IMR-90 (cell line): ENCODE data around the gene NCOA5. TPM values are rescaled to one million over a fixed set of nuclear protein-coding genes. Genes with fewer than 3 reads are reported as not detected.

Source experiments
- ATAC-seq: fragments of 200-7000 bp; cut with Tn5 transposase; 2 replicates; pipeline ENCODE4 v1.9.1; 2020; ENCODE audit warnings: low read depth, mild to moderate bottlenecking, moderate library complexity
- BruUV-seq: library from RNA; stranded (reverse); fragments of 400-500 nt; replicated peaks from 2 replicates; lab custom pipeline; 2021; lab: Mats Ljungman, UMichigan
- CTCF ChIA-PET: fragments of 300-600 bp; formaldehyde crosslinking; extraction: SDS; loops from one replicate; lab custom pipeline; 2021; ENCODE audit warnings: antibody characterized with exemption; lab: Yijun Ruan, JAX
- POLR2A ChIA-PET: fragments of 300-600 bp; sonication (Branson Sonifier 250); formaldehyde crosslinking; loops from one replicate; lab custom pipeline; 2022; ENCODE audit warnings: antibody characterized with exemption; ENCODE audit not compliant: unreplicated experiment; lab: Charles Lee
- DNase-seq: peaks from one replicate; pipeline ENCODE4 v3.0.0; 2013
- H2AFZ ChIP-seq: replicated peaks from 2 replicates; pipeline ENCODE3; 2013; ENCODE audit warnings: low read length, mild to moderate bottlenecking; ENCODE audit not compliant: poor library complexity
- H2AK5ac ChIP-seq: 2 replicates; pipeline ENCODE4 v1.6.1; 2013; ENCODE audit warnings: low read depth, low read length, inconsistent platforms
- H2AK9ac ChIP-seq: replicated peaks from 2 replicates; pipeline ENCODE3; 2013; ENCODE audit warnings: mild to moderate bottlenecking, low read depth, low read length, moderate library complexity; ENCODE audit not compliant: poor library complexity
- H2BK120ac ChIP-seq: 2 replicates; pipeline ENCODE4 v1.6.1; 2013; ENCODE audit warnings: low read depth, low read length, inconsistent platforms
- H2BK15ac ChIP-seq: 3 replicates; pipeline ENCODE4 v1.6.1; 2013; ENCODE audit warnings: low read depth, low read length, inconsistent platforms
- H2BK20ac ChIP-seq: 2 replicates; pipeline ENCODE4 v1.6.1; 2013; ENCODE audit warnings: low read depth, mild to moderate bottlenecking, inconsistent platforms, low read length, moderate library complexity
- H2BK5ac ChIP-seq: 2 replicates; pipeline ENCODE4 v1.6.1; 2013; ENCODE audit warnings: mild to moderate bottlenecking, low read depth, low read length, inconsistent platforms; ENCODE audit not compliant: poor library complexity, severe bottlenecking
- H3K14ac ChIP-seq: replicated peaks from 2 replicates; pipeline ENCODE4 v1.6.1; 2013; ENCODE audit warnings: low read depth, low read length, inconsistent platforms
- H3K18ac ChIP-seq: 2 replicates; pipeline ENCODE4 v1.6.1; 2013; ENCODE audit warnings: low read depth, low read length, control low read depth
- H3K23ac ChIP-seq: 2 replicates; pipeline ENCODE4 v1.6.1; 2013; ENCODE audit warnings: low read depth, low read length, inconsistent platforms
- H3K27ac ChIP-seq: 2 replicates; pipeline ENCODE4 v1.5.1; 2013; ENCODE audit warnings: mild to moderate bottlenecking, control low read depth, low read length; ENCODE audit not compliant: insufficient read depth
- H3K27me3 ChIP-seq: 2 replicates; pipeline ENCODE4 v1.6.1; 2013; ENCODE audit warnings: low read length; ENCODE audit not compliant: control insufficient read depth, insufficient read depth
- H3K36me3 ChIP-seq: 2 replicates; pipeline ENCODE4 v1.6.1; 2013; ENCODE audit warnings: low read length, mixed read lengths; ENCODE audit not compliant: control insufficient read depth, insufficient read depth
- H3K4ac ChIP-seq: 2 replicates; pipeline ENCODE4 v1.6.1; 2013; ENCODE audit warnings: low read depth, low read length, inconsistent platforms
- H3K4me1 ChIP-seq: 2 replicates; pipeline ENCODE4 v1.6.1; 2013; ENCODE audit warnings: low read length, mixed read lengths; ENCODE audit not compliant: control insufficient read depth, insufficient read depth
- H3K4me2 ChIP-seq: 2 replicates; pipeline ENCODE4 v1.6.1; 2013; ENCODE audit warnings: low read depth, mild to moderate bottlenecking, control low read depth, low read length, moderate library complexity
- H3K4me3 ChIP-seq: 2 replicates; pipeline ENCODE4 v1.5.1; 2013; ENCODE audit warnings: low read depth, mild to moderate bottlenecking, control low read depth, low read length, moderate library complexity; ENCODE audit not compliant: insufficient read depth
- H3K56ac ChIP-seq: 2 replicates; pipeline ENCODE4 v1.6.1; 2013; ENCODE audit warnings: low read length, inconsistent platforms; ENCODE audit not compliant: insufficient read depth; ENCODE audit errors: extremely low read depth
- H3K79me1 ChIP-seq, 2 experiments: 2 replicates each; pipeline ENCODE4 v1.6.1; 2013; ENCODE audit warnings: low read length in 2 of 2, inconsistent platforms in 1 of 2, low read depth in 1 of 2
- H3K9ac ChIP-seq: 2 replicates; pipeline ENCODE4 v1.6.1; 2013; ENCODE audit warnings: low read depth, low read length, control low read depth
- H3K9me1 ChIP-seq: 2 replicates; pipeline ENCODE4 v1.6.1; 2013; ENCODE audit warnings: low read length, inconsistent platforms; ENCODE audit not compliant: insufficient read depth
- H3K9me3 ChIP-seq: 2 replicates; pipeline ENCODE4 v1.6.1; 2013; ENCODE audit warnings: low read length; ENCODE audit not compliant: control insufficient read depth, insufficient read depth
- H4K20me1 ChIP-seq: 2 replicates; pipeline ENCODE4 v1.6.1; 2013; ENCODE audit warnings: low read length, inconsistent platforms; ENCODE audit not compliant: insufficient read depth
- H4K5ac ChIP-seq: 2 replicates; pipeline ENCODE4 v1.6.1; 2013; ENCODE audit warnings: mild to moderate bottlenecking, low read depth, low read length, control low read depth
- H4K8ac ChIP-seq, 2 experiments: 2 replicates each; pipeline ENCODE4 v1.6.1; 2013; ENCODE audit warnings: low read depth in 2 of 2, low read length in 2 of 2, control low read depth in 1 of 2, inconsistent platforms in 1 of 2
- H4K91ac ChIP-seq: 2 replicates; pipeline ENCODE4 v1.6.1; 2013; ENCODE audit warnings: low read depth, low read length, inconsistent platforms; ENCODE audit not compliant: insufficient read depth
- BHLHE40 ChIP-seq: fragments of 150-350 bp; IDR thresholded peaks from 2 replicates; pipeline ENCODE4 v1.6.1; 2016; ENCODE audit warnings: mild to moderate bottlenecking, low read depth, low read length
- CEBPB ChIP-seq: IDR thresholded peaks from 2 replicates; pipeline ENCODE4 v1.6.1; 2012; ENCODE audit warnings: low read depth, low read length, improper control_type of control experiment
- CHD1 ChIP-seq: IDR thresholded peaks from 2 replicates; pipeline ENCODE4 v1.6.1; 2012; ENCODE audit warnings: low read depth, low read length, improper control_type of control experiment
- CTCF ChIP-seq: conservative IDR thresholded peaks from 2 replicates; pipeline ENCODE4 v1.5.1; 2012; ENCODE audit warnings: mild to moderate bottlenecking, low read depth, low read length, improper control_type of control experiment
- ELK1 ChIP-seq: fragments of 150-350 bp; IDR thresholded peaks from 2 replicates; pipeline ENCODE4 v1.6.1; 2016; ENCODE audit warnings: low read depth, mild to moderate bottlenecking, low read length, moderate library complexity, borderline replicate concordance
- FOS ChIP-seq: fragments of 150-350 bp; IDR thresholded peaks from 2 replicates; pipeline ENCODE4 v1.6.1; 2016; ENCODE audit warnings: low read depth, low read length
- MAFK ChIP-seq: IDR thresholded peaks from 2 replicates; pipeline ENCODE4 v1.6.1; 2012; ENCODE audit warnings: low read depth, low read length, improper control_type of control experiment
- MXI1 ChIP-seq: IDR thresholded peaks from 2 replicates; pipeline ENCODE4 v1.6.1; 2012; ENCODE audit warnings: low read depth, mild to moderate bottlenecking, low read length, moderate library complexity, borderline replicate concordance
- NFE2L2 ChIP-seq: fragments of 150-350 bp; IDR thresholded peaks from 2 replicates; pipeline ENCODE4 v1.6.1; 2016; ENCODE audit warnings: low read depth, mild to moderate bottlenecking, low read length
- RFX5 ChIP-seq: IDR thresholded peaks from 2 replicates; pipeline ENCODE4 v1.8.0; 2012; ENCODE audit warnings: low read depth, mild to moderate bottlenecking, low read length, moderate library complexity
- SMC3 ChIP-seq: fragments of 150-350 bp; IDR thresholded peaks from 2 replicates; pipeline ENCODE4 v1.6.1; 2016; ENCODE audit warnings: low read depth, mild to moderate bottlenecking, antibody characterized with exemption, low read length, moderate library complexity
- USF2 ChIP-seq: fragments of 150-350 bp; IDR thresholded peaks from 2 replicates; pipeline ENCODE4 v1.6.1; 2017; ENCODE audit warnings: mild to moderate bottlenecking, antibody characterized with exemption, low read length, low read depth
- WGBS, 2 experiments: methylation state at CpG; one replicate each; pipeline versions ENCODE4 v1.1.5 to v1.1.7; 2013; ENCODE audit warnings: missing lambda C conversion rate in 2 of 2; ENCODE audit not compliant: insufficient read length in 1 of 2; ENCODE audit errors: extremely low coverage in 2 of 2; 5-methylcytosine and 5-hydroxymethylcytosine counted together
- dilution Hi-C: fragments of 300-500 bp; cut with HindIII; formaldehyde crosslinking; loops from one replicate; pipeline ENCODE4 v1.14.3; 2018; ENCODE audit warnings: low sequenced_read_pairs; ENCODE audit not compliant: unreplicated experiment
- in situ Hi-C: fragments of 300-500 bp; cut with MboI; formaldehyde crosslinking; loops from 3 replicates; pipeline ENCODE4 v1.14.3; 2019; ENCODE audit warnings: low sequenced_read_pairs, inconsistent platforms, mixed read lengths
- intact Hi-C: fragments of 100-400 bp; cut with micrococcal nuclease; formaldehyde crosslinking; loops from 2 replicates; pipeline ENCODE4 v1.10.0; 2022
- polyA plus RNA-seq, 3 experiments: library from polyadenylated mRNA; depleted of rRNA; stranded (reverse); fragments of >200 nt; gene quantifications; 2 replicates each; pipeline ENCODE4 v1.2.3, GENCODE V29; 2012; ENCODE audit warnings: low replicate concordance in 1 of 3
- total RNA-seq: library from RNA; depleted of rRNA; stranded (reverse); fragments of >200 nt; gene quantifications from 2 replicates; pipeline ENCODE4 v1.2.3, GENCODE V29; 2012

The NCOA5 gene
- total and polyA plus RNA-seq, 2 of the 4 experiments (the other 2 are of a cell fraction), result 17.4 to 20.6 TPM

DNA sequence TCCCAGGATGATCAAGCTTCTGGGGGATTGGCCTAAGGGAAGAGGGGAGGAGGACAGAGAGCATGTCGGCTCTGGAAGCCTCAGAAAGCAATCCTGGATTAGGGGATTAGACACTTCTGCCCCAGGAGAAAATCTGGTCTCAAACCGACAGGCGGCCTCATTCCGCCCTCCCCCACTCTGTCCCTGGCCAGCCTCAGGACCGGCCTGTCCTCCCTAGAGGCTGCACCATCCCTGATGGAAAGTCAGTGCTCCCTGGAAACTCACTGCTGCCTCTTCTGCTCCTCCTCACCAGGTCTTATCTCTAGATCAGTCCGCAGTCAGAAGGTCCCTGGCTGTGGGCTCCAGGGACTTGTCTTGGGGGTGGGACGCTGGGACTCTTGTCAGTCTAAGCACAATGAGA is 61.7 kb downstream of the NCOA5 start:
- no peak overlapping the region for H3K14ac ChIP-seq
- H3K4me3 ChIP-seq, result no peak overlapping the region
- H3K4me1 ChIP-seq, result no peaks in the 10 kb centered on the region
- in situ Hi-C loops (no loop called here), intact Hi-C loops (no loop called here), dilution Hi-C loops (no loop called here)
- no peak overlapping the region for H2BK120ac ChIP-seq
- no peak overlapping the region for H3K18ac ChIP-seq
- H3K56ac ChIP-seq, result no peak overlapping the region
- peaks cover 2% of the 10 kb centered on the region; the same call in 1 of the 2 replicates for H3K9me3 ChIP-seq
- no peaks in the 10 kb centered on the region for H3K79me1 ChIP-seq
- H2AFZ ChIP-seq, result no peak overlapping the region
- H3K9ac ChIP-seq, result no peak overlapping the region
- no peak overlapping the region for H4K91ac ChIP-seq
- H3K9me1 ChIP-seq, result no peaks in the 10 kb centered on the region
- H4K5ac ChIP-seq, result no peak overlapping the region
- DNase-seq (no peak), ATAC-seq (no peak)
- peaks cover 63% of the 10 kb centered on the region for H3K27me3 ChIP-seq
- H2AK5ac ChIP-seq, result no peak overlapping the region
- H4K20me1 ChIP-seq, result no peaks in the 10 kb centered on the region; the same call in 1 of the 2 replicates
- 56% methylated on average over 3 of the region's 7 CpGs; no CpG with 5 or more reads in 1 of the 2 experiments for WGBS, 2 experiments
- BruUV-seq, result no TSS peak
- no peak overlapping the region for H2BK5ac ChIP-seq
- H2BK20ac ChIP-seq, result no peak overlapping the region
- no peak overlapping the region for H3K4me2 ChIP-seq
- ChIA-PET CTCF (interaction anchor here (1.2 kb wide), 1 partner anchor 41 kb away, joined by 3 read pairs; no protein-coding TSS in a partner anchor), POLR2A (no interaction called here)
- no peak overlapping the region for H3K27ac ChIP-seq
- H4K8ac ChIP-seq, result no peak overlapping the region
- TF ChIP-seq MAFK (no peak), CHD1 (no peak), NFE2L2 (no peak), CTCF (no peak), CEBPB (no peak), ELK1 (no peak), MXI1 (no peak), FOS (no peak), SMC3 (no peak), BHLHE40 (no peak), RFX5 (no peak), USF2 (no peak)
- H3K4ac ChIP-seq, result no peak overlapping the region
- no peak overlapping the region for H2AK9ac ChIP-seq
- H3K36me3 ChIP-seq, result no peaks in the 10 kb centered on the region
- no peak overlapping the region for H2BK15ac ChIP-seq
- H3K23ac ChIP-seq, result no peak overlapping the region
